Measurements from ENCODE around the gene ADNP2.

- TF ChIP-seq ZSCAN5A (tag by site-specific recombination; IDR thresholded peaks at IDR 0.05): no peak
- no peak for TF ChIP-seq ZNF571 (tag by site-specific recombination; IDR thresholded peaks at IDR 0.05)
- TF ChIP-seq ZNF76 (tag by site-specific recombination; IDR thresholded peaks at IDR 0.05; ENCODE audit: borderline replicate concordance, low read depth): no peak
- TF ChIP-seq KLF7 (tag by site-specific recombination; IDR thresholded peaks at IDR 0.05; ENCODE audit: borderline replicate concordance): no peak
- TF ChIP-seq ZNF677 (tag by site-specific recombination; IDR thresholded peaks at IDR 0.05): no peak
Measured at GRCh38 chr18:80169607-80170006, 60.5 kb downstream of the ADNP2 start.

Measured in HEK293 (cell line).